ENCODE results near the gene KMT2E.

The KMT2E gene

DNA sequence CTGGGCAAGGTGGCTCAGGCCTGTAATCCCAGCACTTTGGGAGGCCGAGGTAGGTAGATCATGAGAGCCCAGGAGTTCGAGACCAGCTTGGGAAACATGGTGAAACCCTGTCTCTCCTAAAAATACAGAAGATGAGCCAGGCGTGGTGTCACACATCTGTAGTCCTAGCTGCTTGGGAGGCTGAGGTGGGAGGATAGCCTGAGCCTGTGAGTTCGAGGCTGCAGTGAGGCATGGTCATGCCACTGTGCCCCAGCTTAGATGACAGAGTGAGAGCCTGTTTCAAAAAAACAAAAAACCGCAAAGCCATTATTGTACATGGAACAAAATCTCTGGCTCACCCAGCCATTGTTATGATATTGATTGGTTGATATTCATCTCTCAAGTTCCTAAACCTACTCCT is 53.7 kb downstream of the KMT2E start:
- FAIRE-seq = no peak
- DNase-seq (ENCODE audit: low spot score) = no peak

DNA sequence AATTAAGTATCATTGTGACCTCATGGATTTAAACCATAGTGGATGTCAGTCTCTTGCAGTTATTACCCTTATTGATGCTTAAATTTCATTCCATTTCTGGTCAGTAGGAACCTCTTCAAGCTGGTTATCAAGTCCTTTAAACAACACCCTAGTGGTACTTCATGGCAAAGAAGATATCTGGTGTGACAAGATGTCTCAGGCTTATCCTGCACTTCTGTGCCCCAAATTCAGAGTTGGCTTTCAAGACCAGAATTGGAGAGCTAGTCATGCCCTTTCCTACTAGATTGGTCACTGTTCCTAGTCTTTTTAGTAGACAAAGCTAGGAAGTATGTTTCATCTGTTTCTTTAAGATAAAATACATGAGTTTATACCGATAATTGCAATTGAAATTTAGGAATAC is 54.9 kb downstream of the KMT2E start:
- no peak for FAIRE-seq
- DNase-seq (ENCODE audit: low spot score) = no peak

DNA sequence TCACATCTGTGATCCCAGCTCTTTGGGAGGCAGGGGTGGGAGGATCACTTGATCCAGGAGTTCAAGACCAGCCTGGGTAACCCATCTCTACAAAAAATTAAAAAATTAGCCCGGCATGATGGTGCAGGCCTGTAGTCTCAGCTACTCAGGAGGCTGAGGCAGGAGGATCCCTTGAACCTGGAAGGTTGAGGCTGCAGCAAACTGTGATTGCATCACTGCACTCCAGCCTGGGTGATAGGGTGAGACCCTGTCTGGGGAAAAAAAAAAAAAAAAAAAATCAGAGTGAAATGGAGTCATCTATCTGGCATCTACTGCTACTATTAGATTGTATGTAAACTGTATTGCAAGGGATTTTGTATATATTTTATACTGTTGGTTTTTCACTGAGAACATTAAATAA is 59.1 kb downstream of the KMT2E start:
- no peak for FAIRE-seq
- no peak for DNase-seq (ENCODE audit: low spot score)

DNA sequence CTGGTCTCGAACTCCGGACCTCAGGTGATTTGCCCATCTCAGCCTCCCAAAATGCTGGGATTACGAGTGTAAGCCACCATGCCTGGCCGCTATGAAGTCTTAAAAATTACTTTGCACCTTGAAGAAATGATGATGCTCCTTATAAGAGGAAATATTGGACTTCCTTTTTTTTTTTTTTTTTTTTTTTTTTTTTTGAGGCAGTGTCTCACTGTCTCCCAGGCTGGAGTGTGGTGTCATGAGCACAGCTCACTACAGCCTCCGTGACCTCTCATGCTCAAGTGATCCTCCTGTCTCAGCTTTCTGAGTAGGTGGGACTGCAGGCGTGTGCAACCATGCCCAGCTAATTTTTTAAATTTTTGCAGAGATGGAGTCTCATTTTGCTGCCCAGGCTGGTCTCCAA is 65.3 kb downstream of the KMT2E start:
- DNase-seq (ENCODE audit: low spot score) (no peak), FAIRE-seq (no peak)

DNA sequence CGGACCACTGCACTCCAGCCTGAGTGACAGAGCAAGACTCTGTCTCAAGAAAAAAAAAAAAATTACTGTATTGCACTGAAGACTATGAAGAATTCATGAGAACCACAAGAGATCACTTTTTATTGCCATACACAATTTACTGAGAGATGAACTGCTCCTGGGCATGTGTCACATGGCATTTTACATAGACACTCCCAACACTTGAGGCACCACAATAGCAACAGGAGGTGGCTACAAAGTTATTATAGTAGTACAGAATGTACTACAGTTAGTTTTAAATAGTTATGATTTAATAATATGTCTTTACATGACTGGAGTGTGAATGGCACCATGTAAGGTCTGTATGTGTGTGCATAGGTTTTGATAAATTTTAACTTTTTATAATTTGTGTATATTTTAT is 70.6 kb downstream of the KMT2E start:
- FAIRE-seq = no peak
- no peak for DNase-seq (ENCODE audit: low spot score)

DNA sequence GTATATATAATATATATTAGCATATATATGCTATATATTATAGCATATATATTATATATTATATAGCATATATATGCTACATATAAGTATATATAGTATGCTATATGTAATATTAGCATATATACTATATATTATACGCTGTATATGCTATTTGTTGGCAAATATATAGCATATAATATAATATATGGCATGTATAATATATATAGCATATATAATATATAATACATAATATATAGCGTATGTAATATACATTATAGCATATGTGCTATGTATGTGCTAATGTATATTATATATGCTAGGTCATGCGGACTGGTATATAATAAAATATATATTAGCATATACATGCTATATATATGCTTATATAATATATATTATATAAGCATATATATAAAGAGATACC is 72.8 kb downstream of the KMT2E start:
- peak; percentile 78 for FAIRE-seq
- DNase-seq (ENCODE audit: low spot score) = no peak

DNA sequence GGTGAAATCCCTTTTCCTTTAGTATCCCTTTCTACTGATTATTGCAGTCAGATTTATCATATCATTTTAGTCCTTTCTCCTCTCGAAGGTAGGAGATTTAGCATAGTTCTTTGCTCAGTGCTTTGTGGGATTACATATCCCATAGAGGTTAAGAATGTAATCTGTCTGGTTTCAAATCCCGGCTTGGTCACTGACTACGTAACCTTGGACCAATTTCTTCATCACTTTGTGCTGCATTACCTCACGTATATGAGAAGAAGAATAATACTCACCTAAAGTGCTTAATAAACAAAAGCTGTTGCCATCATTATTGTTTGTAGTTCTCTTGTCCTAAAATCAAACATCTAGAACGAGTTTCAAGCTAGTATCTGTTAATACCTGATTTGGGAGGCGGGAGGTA is 74.0 kb downstream of the KMT2E start:
- FAIRE-seq (no peak), DNase-seq (ENCODE audit: low spot score) (no peak)

DNA sequence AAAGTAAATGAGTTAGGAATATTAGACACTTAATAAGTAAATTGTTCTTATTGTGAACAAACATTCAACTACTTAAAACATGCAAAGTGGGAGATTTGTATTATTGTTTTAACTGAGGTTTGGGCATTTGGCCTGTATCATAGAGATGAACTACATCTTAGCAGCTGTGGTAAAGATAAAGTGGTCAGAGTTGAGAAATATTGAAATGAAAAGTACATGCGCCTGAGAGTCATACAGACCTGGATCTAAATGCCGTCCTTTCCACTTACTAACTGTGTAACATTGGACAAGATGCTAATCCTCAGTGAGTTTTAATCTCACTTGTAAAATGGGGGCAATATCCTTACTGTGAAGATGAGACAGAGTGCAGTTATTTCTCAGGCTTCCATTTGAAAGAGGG is 74.5 kb downstream of the KMT2E start:
- no peak for FAIRE-seq
- DNase-seq (ENCODE audit: low spot score) = no peak

DNA sequence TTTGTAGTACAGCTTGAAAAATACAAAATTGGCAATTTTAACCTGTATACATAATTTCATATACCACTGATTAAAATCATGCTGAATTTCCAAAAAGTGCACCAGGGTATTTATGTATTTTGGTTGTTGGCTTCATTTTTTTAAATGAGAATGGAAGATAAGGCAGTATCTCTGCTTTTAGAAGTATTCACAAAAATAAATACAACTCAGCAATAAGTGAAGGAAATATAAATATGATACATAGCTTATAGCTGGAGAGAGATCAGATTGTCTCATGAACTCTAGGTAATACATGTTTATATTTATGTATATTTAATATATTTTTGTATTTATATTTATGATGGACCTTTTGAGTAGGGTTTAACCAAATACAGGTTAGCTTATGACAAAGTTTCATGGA is 81.0 kb downstream of the KMT2E start:
- no peak for DNase-seq (ENCODE audit: low spot score)
- no peak for FAIRE-seq

DNA sequence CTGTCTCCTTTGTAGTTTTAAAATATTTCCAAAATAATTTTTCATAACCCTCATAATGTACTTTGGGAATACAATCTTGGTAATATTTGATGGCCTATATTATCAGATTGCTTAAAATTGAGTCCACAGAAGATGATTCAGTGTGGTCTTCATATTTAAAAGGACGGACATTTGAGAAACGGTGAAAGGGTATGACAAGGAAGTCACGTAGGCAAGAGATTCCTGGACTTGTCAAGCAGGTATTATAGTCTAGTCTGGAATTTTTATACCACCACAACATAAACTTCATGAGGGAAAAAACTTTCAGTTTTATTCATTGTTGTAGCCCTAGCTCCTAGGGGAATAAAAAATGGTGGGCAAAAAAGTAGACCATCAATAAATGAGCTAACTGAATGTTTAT is 82.3 kb downstream of the KMT2E start:
- FAIRE-seq (no peak), DNase-seq (ENCODE audit: low spot score) (no peak)

DNA sequence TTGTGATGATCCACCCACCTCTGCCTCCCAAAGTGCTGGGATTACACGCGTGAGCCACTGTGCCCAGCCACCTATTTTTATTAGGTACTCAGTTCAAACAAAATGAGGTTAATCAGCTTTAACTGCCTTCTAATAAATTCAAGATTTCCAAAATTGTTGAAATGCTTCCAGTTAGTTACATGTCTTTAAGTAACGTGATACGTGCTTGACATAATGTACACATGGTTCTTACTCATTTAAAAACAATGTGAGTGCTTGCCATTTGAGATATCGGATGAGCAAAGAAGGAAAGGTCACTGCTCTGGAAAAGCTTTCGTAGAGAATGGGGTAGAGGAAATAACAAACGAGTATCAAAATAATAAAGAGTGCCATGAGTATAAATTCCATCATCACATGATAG is 83.6 kb downstream of the KMT2E start:
- DNase-seq (ENCODE audit: low spot score) = no peak

DNA sequence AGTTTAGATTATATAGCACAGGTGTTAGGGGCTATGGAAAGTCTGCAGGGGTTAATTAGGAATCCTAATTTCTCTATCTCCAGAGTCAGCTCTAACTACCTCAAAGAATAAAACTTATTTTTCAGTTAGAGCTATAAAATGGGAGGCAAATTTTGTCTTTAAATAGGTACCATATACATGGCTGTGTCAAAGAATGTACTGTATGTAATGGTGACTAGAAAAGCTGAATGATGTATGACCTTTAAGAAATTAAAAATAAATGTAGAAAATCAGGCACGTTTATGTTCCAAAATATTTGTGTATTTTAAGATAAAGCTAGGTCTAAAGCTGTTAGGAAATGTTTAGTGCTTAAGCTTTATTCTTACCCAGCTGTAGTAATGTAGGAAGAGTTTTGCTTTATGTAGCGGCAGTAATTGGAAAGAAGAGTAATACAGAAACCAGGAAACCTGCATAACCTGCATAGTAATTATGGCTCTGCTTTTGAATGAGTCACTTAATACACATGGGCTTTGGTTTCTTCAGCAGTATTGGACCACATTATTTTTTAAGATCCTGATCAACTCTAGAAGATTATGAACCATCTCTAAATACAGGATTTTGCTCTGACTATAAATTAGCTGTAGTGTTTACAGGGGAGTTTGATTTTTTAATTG is 85.0 kb downstream of the KMT2E start:
- no peak for DNase-seq (ENCODE audit: low spot score)
- FAIRE-seq = peak; percentile 20

More for the DNA sequence above, 83.6 kb downstream of the KMT2E start:
- no peak for FAIRE-seq

DNA sequence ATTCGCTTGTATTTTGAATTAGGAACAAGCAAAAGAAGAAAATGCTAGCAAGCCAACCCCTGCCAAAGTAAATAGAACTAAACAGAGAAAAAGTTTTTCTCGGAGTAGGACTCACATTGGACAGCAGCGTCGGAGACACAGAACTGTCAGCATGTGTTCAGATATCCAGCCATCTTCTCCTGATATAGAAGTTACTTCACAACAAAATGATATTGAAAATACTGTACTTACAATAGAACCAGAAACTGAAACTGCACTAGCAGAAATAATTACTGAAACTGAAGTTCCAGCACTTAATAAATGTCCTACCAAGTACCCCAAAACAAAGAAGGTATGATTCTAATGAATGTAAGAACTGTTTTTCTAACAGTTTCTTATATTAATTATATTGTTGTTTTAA is 87.9 kb downstream of the KMT2E start:
- FAIRE-seq (no peak), DNase-seq (ENCODE audit: low spot score) (no peak)

DNA sequence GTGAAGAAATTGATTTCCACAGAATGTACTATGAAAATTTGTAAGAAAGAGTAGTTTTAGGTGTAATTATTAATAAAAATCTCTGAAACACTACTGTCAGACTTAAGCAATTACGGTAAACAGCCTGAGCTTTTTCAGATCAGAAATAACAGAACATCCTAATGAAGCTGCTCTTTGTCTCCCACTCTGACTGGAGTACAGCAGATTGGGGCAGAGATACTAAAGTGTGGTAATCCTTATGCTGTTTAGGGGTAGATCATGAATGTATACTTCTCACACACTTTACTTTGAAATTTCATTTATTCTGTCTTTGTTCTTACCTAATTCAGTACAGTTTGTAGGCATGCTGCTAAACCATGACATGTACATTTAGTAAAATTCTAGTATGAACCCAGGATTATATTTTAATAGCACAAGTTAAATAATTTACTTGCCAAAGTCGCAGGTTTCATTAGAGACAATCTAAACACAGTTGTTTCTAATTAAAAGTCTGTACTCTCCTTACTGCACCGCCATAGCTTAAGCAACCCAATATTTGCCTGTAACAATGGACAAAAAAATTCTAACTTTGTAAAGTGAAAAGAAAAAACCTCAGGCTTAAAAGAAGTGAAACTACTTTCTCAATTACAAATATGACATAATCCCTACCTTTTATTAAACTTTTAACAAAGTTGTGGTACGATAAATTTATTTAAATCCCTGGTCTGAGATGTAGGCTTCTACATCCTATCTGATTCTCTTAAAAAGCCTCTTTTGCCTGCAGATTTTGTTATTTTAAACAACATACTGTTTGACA is 88.8 kb downstream of the KMT2E start:
- DNase-seq (ENCODE audit: low spot score) = no peak
- FAIRE-seq = no peak

DNA sequence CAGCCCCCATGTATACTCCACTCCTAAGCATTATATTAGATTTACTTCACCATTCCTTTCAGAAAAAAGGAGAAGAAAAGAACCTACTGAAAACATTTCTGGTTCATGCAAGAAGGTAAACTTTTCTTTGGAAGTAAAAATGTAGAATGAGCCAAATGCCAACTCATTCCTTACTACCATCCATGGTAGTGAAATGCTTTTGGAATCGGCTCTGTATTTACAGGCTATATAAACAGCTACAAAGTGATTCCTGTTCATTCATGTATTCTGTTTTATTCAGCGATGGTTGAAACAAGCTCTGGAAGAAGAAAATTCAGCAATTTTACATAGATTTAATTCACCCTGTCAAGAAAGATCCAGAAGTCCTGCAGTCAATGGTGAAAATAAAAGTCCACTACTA is 91.6 kb downstream of the KMT2E start:
- no peak for FAIRE-seq
- DNase-seq (ENCODE audit: low spot score) = no peak

DNA sequence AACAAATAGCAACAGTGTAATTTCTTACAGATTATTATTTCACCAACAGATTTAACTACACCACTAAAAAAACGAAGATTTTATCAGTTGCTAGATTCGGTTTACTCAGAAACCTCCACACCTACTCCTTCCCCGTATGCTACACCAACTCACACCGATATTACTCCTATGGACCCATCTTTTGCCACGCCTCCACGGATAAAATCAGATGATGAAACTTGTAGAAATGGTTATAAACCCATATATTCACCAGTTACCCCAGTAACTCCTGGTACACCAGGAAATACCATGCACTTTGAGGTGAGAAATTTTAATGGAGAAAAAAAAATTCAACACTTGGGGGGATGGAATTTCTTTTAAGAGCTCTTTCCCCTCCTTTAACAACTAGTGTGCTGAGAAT is 92.5 kb downstream of the KMT2E start:
- FAIRE-seq (no peak), DNase-seq (ENCODE audit: low spot score) (no peak)

DNA sequence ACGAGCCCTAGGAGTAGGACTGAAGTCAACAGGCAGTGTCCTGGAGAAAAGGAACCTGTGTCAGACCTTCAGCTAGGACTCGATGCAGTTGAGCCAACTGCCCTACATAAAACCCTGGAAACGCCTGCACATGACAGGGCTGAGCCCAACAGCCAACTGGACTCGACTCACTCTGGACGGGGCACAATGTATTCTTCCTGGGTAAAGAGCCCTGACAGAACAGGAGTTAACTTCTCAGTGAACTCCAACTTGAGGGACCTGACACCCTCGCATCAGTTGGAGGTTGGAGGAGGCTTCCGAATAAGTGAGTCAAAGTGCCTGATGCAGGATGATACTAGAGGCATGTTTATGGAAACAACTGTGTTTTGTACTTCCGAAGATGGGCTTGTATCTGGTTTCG is 93.5 kb downstream of the KMT2E start:
- DNase-seq (ENCODE audit: low spot score) (no peak), FAIRE-seq (no peak)

DNA sequence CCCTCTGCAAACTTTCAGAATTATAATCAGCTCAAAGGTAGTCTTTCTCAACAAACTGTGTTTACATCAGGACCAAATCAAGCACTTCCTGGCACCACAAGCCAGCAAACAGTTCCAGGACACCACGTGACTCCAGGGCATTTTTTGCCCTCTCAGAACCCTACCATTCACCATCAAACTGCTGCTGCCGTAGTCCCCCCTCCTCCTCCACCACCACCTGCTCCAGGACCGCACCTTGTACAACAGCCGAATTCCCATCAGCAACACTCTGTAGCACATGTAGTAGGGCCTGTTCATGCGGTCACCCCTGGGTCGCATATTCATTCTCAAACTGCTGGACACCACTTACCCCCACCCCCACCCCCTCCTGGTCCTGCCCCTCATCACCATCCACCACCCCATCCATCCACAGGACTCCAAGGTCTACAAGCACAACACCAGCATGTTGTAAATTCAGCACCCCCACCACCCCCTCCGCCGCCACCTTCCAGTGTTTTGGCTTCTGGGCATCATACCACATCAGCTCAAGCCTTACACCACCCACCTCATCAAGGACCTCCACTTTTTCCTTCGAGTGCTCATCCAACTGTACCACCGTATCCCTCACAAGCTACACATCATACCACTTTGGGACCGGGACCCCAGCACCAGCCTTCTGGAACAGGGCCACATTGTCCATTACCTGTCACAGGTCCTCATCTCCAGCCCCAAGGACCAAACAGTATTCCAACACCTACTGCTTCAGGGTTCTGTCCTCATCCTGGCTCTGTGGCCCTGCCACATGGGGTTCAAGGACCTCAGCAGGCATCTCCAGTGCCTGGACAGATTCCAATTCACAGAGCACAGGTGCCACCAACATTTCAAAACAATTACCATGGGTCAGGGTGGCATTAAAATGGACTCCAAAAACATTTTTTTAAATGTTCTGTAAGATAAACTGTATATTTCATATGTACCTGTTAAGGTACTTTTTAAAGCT is 98.7 kb downstream of the KMT2E start:
- FAIRE-seq = no peak
- no peak for DNase-seq (ENCODE audit: low spot score)

DNA sequence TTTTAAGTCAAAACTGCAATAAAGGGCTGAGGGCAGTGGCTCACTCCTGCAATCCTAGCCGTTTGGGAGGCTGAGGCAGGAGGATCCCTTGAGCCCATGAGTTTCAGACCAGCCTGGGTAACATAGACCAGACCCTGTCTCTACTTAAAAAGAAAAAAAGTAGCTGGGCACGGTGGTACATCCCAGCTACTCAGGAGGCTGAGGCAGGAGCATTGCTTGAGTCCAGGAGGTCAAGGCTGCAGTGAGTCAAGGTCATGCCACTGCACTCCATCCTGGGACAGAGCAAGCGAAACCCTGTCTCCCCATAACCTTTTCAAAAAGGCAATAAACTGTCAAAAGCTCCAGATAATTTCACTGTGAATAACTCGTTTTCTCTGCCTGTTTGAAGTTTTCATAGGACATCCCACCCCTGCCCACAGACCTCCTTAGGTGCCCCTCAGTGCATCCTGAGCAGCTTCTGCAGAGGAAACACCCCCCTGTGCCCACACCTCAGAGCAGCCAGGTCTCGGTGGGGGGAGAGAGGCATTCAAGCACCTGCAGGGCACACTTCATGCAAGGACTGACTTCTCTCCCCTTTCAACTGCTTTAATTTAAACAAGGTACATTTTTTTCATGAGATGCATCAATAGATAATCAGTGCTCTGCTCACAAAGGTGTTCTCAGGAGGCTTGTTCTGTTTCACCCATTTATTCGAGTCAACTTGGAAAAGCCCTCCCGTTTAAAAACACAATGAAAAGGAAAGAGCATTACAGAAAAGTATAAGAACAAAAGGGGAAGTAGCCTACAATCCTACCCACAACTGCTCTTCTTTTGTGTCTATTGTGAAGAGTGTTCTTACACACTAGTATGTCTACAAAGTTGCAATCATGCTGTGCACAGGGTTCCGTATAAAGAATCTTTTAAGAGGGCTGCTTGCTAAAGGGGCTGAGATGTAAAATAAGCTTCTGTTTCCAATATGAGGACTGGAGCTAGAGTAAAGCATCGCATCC is 104.9 kb downstream of the KMT2E start:
- no peak for DNase-seq (ENCODE audit: low spot score)
- FAIRE-seq = no peak

DNA sequence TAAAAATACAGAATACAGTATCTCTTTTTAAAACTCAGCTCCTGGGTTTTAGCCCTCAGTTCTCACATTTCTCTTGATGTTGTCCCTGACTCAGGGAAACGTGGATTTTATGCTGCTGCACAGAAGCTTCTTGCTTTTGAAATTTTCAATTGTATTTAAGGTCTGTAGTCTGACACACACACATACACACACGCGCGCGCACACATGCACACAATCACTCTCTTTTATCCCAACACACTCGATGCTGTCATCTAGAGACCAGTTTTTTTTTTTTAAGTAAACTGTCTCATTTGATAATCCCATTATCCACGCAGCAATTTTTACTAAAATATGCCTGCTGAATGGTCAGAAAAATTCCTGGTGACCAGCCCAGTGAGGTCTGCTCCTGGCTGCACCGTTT is 108.6 kb downstream of the KMT2E start:
- FAIRE-seq (no peak), DNase-seq (ENCODE audit: low spot score) (no peak)

DNA sequence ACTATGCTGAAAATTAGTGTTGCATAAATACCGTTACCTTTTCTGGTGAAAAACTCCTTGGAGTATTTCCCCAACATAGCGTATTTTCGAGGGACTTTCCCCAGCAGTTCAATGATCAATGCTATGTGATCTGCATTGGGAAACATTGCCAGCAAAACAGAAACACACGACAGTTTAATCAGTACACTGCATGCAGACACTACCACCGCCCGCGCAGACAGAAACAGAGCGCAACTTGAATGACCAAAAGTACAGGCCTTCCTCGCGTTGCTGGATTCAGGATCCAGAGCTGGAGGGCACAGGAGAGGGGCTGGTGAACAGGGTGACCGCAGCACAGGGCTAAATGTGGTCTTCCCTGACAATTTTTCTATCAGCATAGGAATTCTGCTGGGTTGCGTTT is 111.7 kb downstream of the KMT2E start:
- no peak for DNase-seq (ENCODE audit: low spot score)
- FAIRE-seq = no peak

All from RCC 7860 (cell line).